K562 (cell line): Measurements from ENCODE around the gene ELMO1. TPM values are rescaled to one million over a fixed set of nuclear protein-coding genes. Genes with fewer than 3 reads are reported as not detected.

Experiments
- ATAC-seq: fragments of 200-7000 bp; cut with Tn5 transposase; 3 replicates; pipeline ENCODE4 v1.9.1; 2020; ENCODE audit warnings: moderate library complexity
- BruUV-seq: library from RNA; stranded (reverse); fragments of 400-500 nt; replicated peaks from 2 replicates; lab custom pipeline; 2021; lab: Mats Ljungman, UMichigan
- CTCF ChIA-PET: fragments of 300-600 bp; formaldehyde crosslinking; extraction: SDS; loops from one replicate; lab custom pipeline; 2021; ENCODE audit warnings: low intra/inter-chr PET ratio; lab: Yijun Ruan, JAX
- POLR2A ChIA-PET: fragments of 300-600, 350-650 bp; sonication (Branson Sonifier 250); formaldehyde crosslinking; extraction: SDS; loops from one replicate; lab custom pipeline; 2021; ENCODE audit warnings: antibody characterized with exemption, inconsistent platforms; lab: Yijun Ruan, JAX
- DNase-seq, 4 experiments: peaks; one replicate each; pipeline versions ENCODE4 v3.0.0 to v3.0.0-alpha.2; 2011 to 2018; ENCODE audit warnings: low spot score in 3 of 4, mixed read lengths in 3 of 4; ENCODE audit errors: extremely low read depth in 1 of 4
- FAIRE-seq: peaks from 2 replicates; lab custom pipeline; 2011; peaks lifted over from hg19 to GRCh38; lab: Jason Lieb, UNC
- H2AFZ ChIP-seq: 2 replicates; pipeline ENCODE4 v1.6.0; 2011; ENCODE audit warnings: low read depth, low read length, control low read depth, inconsistent platforms
- H3K27ac ChIP-seq: fragments of 200-600 bp; 3 replicates; pipeline ENCODE4 v1.8.0; 2011; ENCODE audit warnings: low read depth, mild to moderate bottlenecking, control low read depth, inconsistent platforms, low read length, moderate library complexity, mixed read lengths; ENCODE audit errors: extremely low read depth
- H3K27me3 ChIP-seq, 2 experiments: fragments of 300-600 bp in 1 of 2; 2 replicates in 1 of 2; 3 replicates in 1 of 2; pipeline versions ENCODE4 v1.6.0 to v1.8.0; 2011; ENCODE audit warnings: inconsistent platforms in 2 of 2, low read length in 2 of 2, mild to moderate bottlenecking in 1 of 2, mixed read lengths in 1 of 2, moderate library complexity in 1 of 2; ENCODE audit not compliant: control insufficient read depth in 2 of 2, insufficient read depth in 2 of 2
- H3K36me3 ChIP-seq: fragments of 300-600 bp; 3 replicates; pipeline ENCODE4 v1.8.0; 2011; ENCODE audit warnings: mild to moderate bottlenecking, low read length, inconsistent platforms; ENCODE audit not compliant: control insufficient read depth, insufficient read depth
- H3K4me1 ChIP-seq, 2 experiments: fragments of 200-600 bp in 1 of 2; replicated peaks in 1 of 2; 2 replicates in 1 of 2; 3 replicates in 1 of 2; pipeline versions ENCODE4 v1.5.1 to v1.8.0; 2011; ENCODE audit warnings: inconsistent platforms in 2 of 2, low read length in 2 of 2, mild to moderate bottlenecking in 1 of 2, mixed read lengths in 1 of 2, moderate library complexity in 1 of 2; ENCODE audit not compliant: control insufficient read depth in 2 of 2, insufficient read depth in 2 of 2
- H3K4me2 ChIP-seq: 2 replicates; pipeline ENCODE4 v1.6.1; 2011; ENCODE audit warnings: low read length, control low read depth, inconsistent platforms, mixed read lengths; ENCODE audit not compliant: insufficient read depth
- H3K4me3 ChIP-seq: fragments of 200-600 bp; sonication (generic), shearing (Covaris generic); 2 replicates; pipeline ENCODE4 v1.5.1; 2016; ENCODE audit warnings: control low read depth, inconsistent platforms
- H3K79me2 ChIP-seq: fragments of 200-600 bp; 3 replicates; pipeline ENCODE4 v1.8.0; 2011; ENCODE audit warnings: low read length, inconsistent platforms; ENCODE audit not compliant: control insufficient read depth, insufficient read depth
- H3K9ac ChIP-seq, 2 experiments: 2 replicates each; pipeline versions ENCODE4 v1.6.0 to v1.6.1; 2011; ENCODE audit warnings: low read depth in 2 of 2, low read length in 2 of 2, control low read depth in 1 of 2, inconsistent platforms in 1 of 2, mild to moderate bottlenecking in 1 of 2, mixed read lengths in 1 of 2; ENCODE audit not compliant: insufficient read depth in 1 of 2
- H3K9me1 ChIP-seq: one replicate; pipeline ENCODE4 v1.6.0; 2011; ENCODE audit warnings: inconsistent platforms, mild to moderate bottlenecking, low read length, moderate library complexity; ENCODE audit not compliant: control insufficient read depth, insufficient read depth
- H3K9me3 ChIP-seq: replicated peaks from 2 replicates; pipeline ENCODE4 v1.5.1; 2011; ENCODE audit warnings: low read depth, low read length, inconsistent platforms; ENCODE audit not compliant: control insufficient read depth, insufficient read depth
- H4K20me1 ChIP-seq: replicated peaks from 2 replicates; pipeline ENCODE4 v1.6.1; 2011; ENCODE audit warnings: low read length, inconsistent platforms, mixed read lengths; ENCODE audit not compliant: control insufficient read depth, insufficient read depth
- C11orf30 ChIP-seq: fragments of 450-650 bp; IDR thresholded peaks from 2 replicates; pipeline ENCODE4 v1.6.1; 2016; ENCODE audit warnings: low read depth, mild to moderate bottlenecking
- CBX2 ChIP-seq: fragments of 200-600 bp; sonication (generic); IDR thresholded peaks from one replicate; pipeline ENCODE4 v1.6.1; 2012; ENCODE audit warnings: mild to moderate bottlenecking, low read length, inconsistent platforms; ENCODE audit not compliant: insufficient read depth, poor library complexity, severe bottlenecking
- E2F5 ChIP-seq: sonication (generic); formaldehyde crosslinking; IDR thresholded peaks from 2 replicates; pipeline ENCODE4 v1.8.0; 2022; ENCODE audit warnings: mild to moderate bottlenecking, missing genetic modification reagents
- ETV5 ChIP-seq: sonication (generic); formaldehyde crosslinking; IDR thresholded peaks from 2 replicates; pipeline ENCODE4 v1.4.0; 2020; ENCODE audit warnings: low read depth, mild to moderate bottlenecking, missing genetic modification reagents
- JUND ChIP-seq, 2 experiments: IDR thresholded peaks; 2 replicates in 1 of 2; 3 replicates in 1 of 2; pipeline ENCODE4 v1.6.1; 2011; ENCODE audit warnings: borderline replicate concordance in 2 of 2, low read depth in 2 of 2, low read length in 2 of 2, improper control_type of control experiment in 1 of 2, missing biosample characterization in 1 of 2, missing genetic modification characterization in 1 of 2, missing genetic modification reagents in 1 of 2
- NELFE ChIP-seq: IDR thresholded peaks from 2 replicates; pipeline ENCODE4 v1.6.1; 2011; ENCODE audit warnings: mild to moderate bottlenecking; ENCODE audit not compliant: insufficient read depth, insufficient read length
- NFE2L1 ChIP-seq: fragments of 450-650 bp; IDR thresholded peaks from 2 replicates; pipeline ENCODE4 v1.6.1; 2016; ENCODE audit warnings: missing genetic modification characterization, low read depth, mild to moderate bottlenecking, missing compliant biosample characterization, moderate library complexity, borderline replicate concordance
- PHF21A ChIP-seq: fragments of 450-650 bp; IDR thresholded peaks from 2 replicates; pipeline ENCODE4 v1.6.1; 2017; ENCODE audit warnings: low read depth, borderline replicate concordance
- PURB ChIP-seq: sonication (generic); formaldehyde crosslinking; IDR thresholded peaks from 2 replicates; pipeline ENCODE4 v1.9.0; 2021; ENCODE audit warnings: low read depth, mild to moderate bottlenecking, missing genetic modification reagents
- SMAD1 ChIP-seq: fragments of 150-350 bp; IDR thresholded peaks from 2 replicates; pipeline ENCODE4 v1.6.1; 2014; ENCODE audit warnings: low read length, low read depth; ENCODE audit not compliant: partially characterized antibody
- SMAD2 ChIP-seq: fragments of 150-350 bp; IDR thresholded peaks from 2 replicates; pipeline ENCODE4 v1.6.1; 2014; ENCODE audit warnings: low read depth, mild to moderate bottlenecking, low read length
- ZFPM2 ChIP-seq: fragments of 250-450 bp; sonication (Bioruptor Pico); IDR thresholded peaks from 2 replicates; pipeline ENCODE4 v1.5.1; 2022; ENCODE audit warnings: mild to moderate bottlenecking
- ZNF224 ChIP-seq: sonication (generic); formaldehyde crosslinking; IDR thresholded peaks from 2 replicates; pipeline ENCODE4 v1.8.0; 2022; ENCODE audit warnings: mild to moderate bottlenecking, missing genetic modification reagents
- ZNF398 ChIP-seq: fragments of 250-450 bp; sonication (Bioruptor Pico); IDR thresholded peaks from 2 replicates; pipeline ENCODE4 v1.8.0; 2021; ENCODE audit warnings: moderate library complexity, mild to moderate bottlenecking, inconsistent platforms
- ZNF449 ChIP-seq: fragments of 250-450 bp; sonication (Bioruptor Pico); IDR thresholded peaks from 2 replicates; pipeline ENCODE4 v1.8.0; 2022; ENCODE audit warnings: moderate library complexity, mild to moderate bottlenecking, inconsistent platforms
- ZNF655 ChIP-seq: fragments of 250-450 bp; sonication (Bioruptor Pico); IDR thresholded peaks from 2 replicates; pipeline ENCODE4 v1.5.0; 2021
- whole genome bisulfite sequencing: fragments of 100-300 bp; shearing (Covaris generic); methylation state at CpG from one replicate; pipeline ENCODE4 v1.1.6; 2016; ENCODE audit warnings: low coverage, mixed read lengths; ENCODE audit not compliant: insufficient coverage; ENCODE audit errors: missing lambda C conversion rate; 5-methylcytosine and 5-hydroxymethylcytosine counted together
- in situ Hi-C: fragments of 300-500 bp; cut with MboI; formaldehyde crosslinking; loops from 4 replicates; pipeline ENCODE4 v1.15.0; 2018; ENCODE audit warnings: inconsistent platforms, mixed read lengths
- intact Hi-C: fragments of 100-400 bp; cut with micrococcal nuclease; formaldehyde crosslinking; loops from 2 replicates; pipeline ENCODE4 v1.14.2; 2022
- polyA plus RNA-seq, 8 experiments: library from polyadenylated mRNA; depleted of rRNA in 4 of 8; stranded (reverse) in 5 of 8; unstranded in 3 of 8; fragments of >200 nt; fragmentation: Nextera tagmentation in 2 of 8; fragmentation: Illumina TruSeq in 1 of 8; extraction: Ambion mirVana in 2 of 8; extraction: Trizol in 1 of 8; gene quantifications; 2 replicates each; pipeline versions ENCODE4 v1.2.1 to v1.2.3, GENCODE V29; 2011 to 2014; ENCODE audit warnings: inconsistent platforms in 1 of 8, missing spikeins in 1 of 8
- total RNA-seq, 7 experiments: library from RNA; depleted of rRNA in 6 of 7; stranded (reverse); fragments of >200 nt in 6 of 7; fragmentation: Illumina TruSeq in 2 of 7; extraction: Trizol in 2 of 7; gene quantifications; 2 replicates each; pipeline versions ENCODE4 v1.2.1 to v1.2.3, GENCODE V29; 2011 to 2021; ENCODE audit warnings: low replicate concordance in 1 of 7

ELMO1 gene
- total and polyA plus RNA-seq, 9 of the 15 experiments (the other 6 are each of a cell fraction or from before 2014, with no cell fraction given): 0.36 to 7.2 (median 3.6) TPM

GRCh38 chr7:36868727-36869411 is 579.8 kb downstream of the ELMO1 start:
- FAIRE-seq: no peak
- Histone ChIP-seq H3K4me2 (no peak overlapping the region), H3K4me1 (no peaks in the 10 kb centered on the region), H4K20me1 (no peaks in the 10 kb centered on the region), H3K4me3 (no peak overlapping the region), H3K9me1 (no peaks in the 10 kb centered on the region), H2AFZ (no peak overlapping the region), H3K79me2 (no peaks in the 10 kb centered on the region), H3K36me3 (no peaks in the 10 kb centered on the region), H3K27me3 (no peaks in the 10 kb centered on the region; a peak in 2 of 5 replicates), H3K27ac (no peak overlapping the region), H3K9ac (no peak overlapping the region)
- in situ Hi-C loops: no loop called here
- ATAC-seq: no peak
- POLR2A ChIA-PET: interaction anchor here (1.1 kb wide), 1 partner anchor 15 kb away, joined by 6 read pairs; no protein-coding TSS in a partner anchor
- intact Hi-C loops: no loop called here
- no peak for DNase-seq
- BruUV-seq: no TSS peak
- TF ChIP-seq ZNF655: no peak
- TF ChIP-seq SMAD1: no peak
- TF ChIP-seq C11orf30: no peak
- TF ChIP-seq SMAD2: no peak
- TF ChIP-seq ZNF224 (CRISPR knock-in tag): no peak
- TF ChIP-seq ZNF398 (CRISPR knock-in tag): no peak
- TF ChIP-seq E2F5 (CRISPR knock-in tag): no peak
- no peak for TF ChIP-seq PHF21A
- no peak for TF ChIP-seq ZNF449 (CRISPR knock-in tag)
- TF ChIP-seq ETV5 (CRISPR knock-in tag): no peak
- no peak for TF ChIP-seq ZFPM2 (CRISPR knock-in tag)
- no peak for TF ChIP-seq PURB (CRISPR knock-in tag)
- TF ChIP-seq JUND (IDR thresholded peaks at IDR 0.05; ENCODE audit: borderline replicate concordance, low read depth, low read length): no peak
- no peak for TF ChIP-seq JUND (tag; IDR thresholded peaks at IDR 0.05; ENCODE audit: borderline replicate concordance, low read depth, low read length)
- no peak for TF ChIP-seq NELFE
- no peak for TF ChIP-seq CBX2
- no peak for TF ChIP-seq NFE2L1 (tag)
- TF ChIP-seq, all 486 proteins: peak for 0
- CTCF ChIA-PET: no interaction called here
- no peaks in the 10 kb centered on the region for H3K9me3 ChIP-seq
- 4% methylated on average over 7 of the region's 7 CpGs for WGBS
